HG03439 (cell line): ENCODE results near the gene PTX4.

Experiments used
- ATAC-seq: cut with Tn5 transposase; IDR thresholded peaks from one replicate; pipeline ENCODE4 v1.9.1; 2021; ENCODE audit warnings: mild to moderate bottlenecking, moderate library complexity; ENCODE audit not compliant: unreplicated experiment

PTX4 gene, protein sequence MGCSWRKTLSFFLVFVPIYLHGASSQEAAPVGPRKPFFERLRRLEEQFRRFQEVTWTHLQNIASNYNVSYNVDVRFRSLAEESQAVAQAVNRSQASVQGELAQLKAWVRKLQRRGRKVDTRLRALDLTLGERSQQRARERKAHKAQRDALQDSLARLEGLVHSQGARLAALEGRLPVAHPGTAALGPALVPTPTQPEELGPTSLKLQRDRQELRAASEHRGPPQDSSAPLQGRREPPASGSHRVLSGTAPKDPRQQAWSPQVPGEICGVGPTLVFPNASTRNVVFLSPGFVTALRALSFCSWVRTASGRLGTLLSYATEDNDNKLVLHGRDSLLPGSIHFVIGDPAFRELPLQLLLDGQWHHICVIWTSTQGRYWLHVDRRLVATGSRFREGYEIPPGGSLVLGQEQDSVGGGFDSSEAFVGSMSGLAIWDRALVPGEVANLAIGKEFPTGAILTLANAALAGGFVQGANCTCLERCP

DNA sequence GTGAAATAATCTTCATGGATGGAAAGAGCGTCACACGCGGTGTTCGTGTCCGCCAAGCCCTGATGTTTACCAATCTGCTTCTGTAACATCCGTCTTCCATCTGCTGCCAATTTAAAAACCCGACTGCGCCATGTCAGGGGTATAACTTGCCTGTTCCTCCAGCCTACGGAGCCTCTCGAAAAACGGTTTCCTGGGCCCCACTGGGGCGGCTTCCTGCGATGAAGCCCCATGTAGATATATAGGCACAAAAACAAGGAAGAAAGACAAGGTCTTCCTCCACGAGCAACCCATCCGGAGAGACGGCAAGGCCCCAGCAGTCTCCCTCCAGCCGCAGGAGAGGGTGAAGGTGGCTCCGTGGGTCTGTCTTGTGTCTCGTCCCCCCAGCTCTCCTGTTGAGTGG, at the start of gene PTX4:
TSS of gene PTX4 (minus strand) at position 326 of the 400 bp plus-strand sequence. CDS start at position 291, 35 bp downstream.
- no peak for ATAC-seq

DNA sequence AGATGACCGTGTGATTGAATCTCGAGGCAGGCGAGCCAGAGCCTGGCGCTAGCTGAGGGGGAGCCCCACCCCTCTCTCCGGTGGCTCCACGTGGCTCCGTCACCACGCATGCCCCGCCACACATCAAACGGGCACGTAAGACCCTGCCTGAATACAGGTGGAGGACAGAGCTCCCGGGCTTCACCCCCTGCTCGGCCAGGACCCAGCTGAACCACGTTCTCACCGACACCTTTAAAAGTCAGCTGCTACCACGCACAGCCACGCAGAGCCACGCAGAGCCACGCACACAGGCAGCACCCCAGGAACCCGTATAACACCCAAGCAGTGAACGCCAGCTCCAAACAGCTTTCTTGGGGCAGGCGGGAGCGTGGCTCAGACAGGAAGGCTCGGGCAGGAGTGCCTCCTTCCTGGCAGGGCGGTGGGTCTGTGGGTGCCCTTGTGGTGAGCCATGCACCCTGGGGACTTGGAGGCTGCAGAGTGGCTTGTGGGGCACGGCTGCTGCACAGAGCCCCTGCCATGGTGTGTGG, 49.1 kb upstream of the PTX4 start:
- ATAC-seq: no peak

DNA sequence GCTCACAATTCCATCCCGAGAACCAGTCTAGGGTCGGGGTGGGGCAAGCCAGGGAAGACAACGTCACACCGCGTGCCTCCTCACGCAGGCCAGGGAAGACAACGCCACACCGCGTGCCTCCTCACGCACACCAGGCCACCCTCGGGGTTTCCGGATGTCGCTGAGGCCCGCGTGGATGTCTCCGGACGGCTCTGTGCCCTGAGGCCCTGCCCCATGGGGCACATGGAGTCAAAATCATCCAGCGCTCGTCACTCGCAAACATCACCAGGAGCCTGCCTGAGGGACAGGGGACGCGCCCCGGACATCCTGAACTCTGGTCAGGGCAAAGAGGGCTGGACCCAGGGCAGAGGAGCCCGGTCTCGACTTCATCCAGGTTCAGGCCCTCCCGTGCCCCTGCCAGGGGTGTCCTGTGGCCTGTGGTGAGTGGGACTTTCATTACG, 48.4 kb upstream of the PTX4 start:
- no peak for ATAC-seq

DNA sequence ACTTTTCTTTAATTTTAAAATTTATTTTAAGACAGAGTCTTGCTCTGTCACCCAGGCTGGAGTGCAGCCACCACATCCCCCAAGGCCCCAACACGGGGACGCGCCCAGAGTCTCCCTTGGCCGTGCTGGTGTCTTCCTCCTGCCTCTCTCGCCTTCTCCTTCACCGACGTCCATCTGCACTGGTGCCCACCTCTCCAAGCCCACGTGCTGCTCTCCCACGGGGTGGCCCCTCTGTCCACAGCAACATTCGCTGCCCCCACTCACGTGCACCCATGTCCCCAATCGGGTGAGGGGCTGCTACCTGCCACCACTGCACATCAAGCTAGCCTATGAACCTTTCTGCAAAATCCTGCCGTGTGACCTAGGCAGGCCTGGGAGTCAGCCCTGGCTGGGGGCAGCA, 47.9 kb upstream of the PTX4 start:
- ATAC-seq: no peak

DNA sequence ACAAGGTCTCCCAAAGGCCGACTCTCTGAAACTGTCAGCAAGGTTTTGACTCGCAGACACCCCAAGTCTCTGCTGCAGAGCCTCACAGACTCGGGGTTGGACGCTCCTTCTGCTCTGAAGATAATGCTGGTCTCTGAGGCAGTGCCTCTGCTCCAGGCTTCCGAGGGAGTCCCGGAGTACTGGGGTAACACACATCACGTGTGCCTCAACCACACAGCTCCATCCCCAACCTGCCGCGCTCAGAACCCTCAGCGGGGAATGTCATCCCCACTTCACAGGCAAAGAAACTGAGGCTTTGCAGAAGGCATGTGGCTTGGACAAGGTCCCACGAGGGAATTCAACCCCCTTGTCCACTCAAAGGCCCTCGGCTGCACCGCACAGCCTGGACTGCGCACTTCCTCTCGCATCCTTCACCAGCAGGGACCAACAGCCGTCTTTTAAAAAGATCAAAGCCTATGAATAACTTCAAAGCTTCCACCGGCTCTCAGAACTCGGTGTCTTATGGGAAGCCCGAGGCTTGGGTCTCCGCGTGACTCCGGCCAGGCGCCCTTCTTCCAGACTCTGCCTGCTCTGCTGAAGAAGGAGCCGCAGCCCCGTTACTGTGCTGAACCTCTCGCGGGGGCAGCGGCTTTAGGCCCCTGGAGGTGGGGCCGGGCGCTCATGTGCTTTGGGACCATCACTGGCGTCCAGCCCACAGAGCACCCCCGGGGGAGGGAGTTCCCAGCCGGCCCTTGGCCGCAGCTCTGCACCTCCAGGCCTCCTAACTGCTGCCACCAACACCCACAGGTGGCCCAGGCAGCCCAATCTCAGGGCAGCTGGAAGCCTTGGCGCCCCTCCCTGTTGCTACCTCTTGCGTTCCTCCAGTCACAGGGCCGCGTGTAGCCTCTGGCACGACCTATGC, 46.9 kb upstream of the PTX4 start:
- ATAC-seq: no peak

DNA sequence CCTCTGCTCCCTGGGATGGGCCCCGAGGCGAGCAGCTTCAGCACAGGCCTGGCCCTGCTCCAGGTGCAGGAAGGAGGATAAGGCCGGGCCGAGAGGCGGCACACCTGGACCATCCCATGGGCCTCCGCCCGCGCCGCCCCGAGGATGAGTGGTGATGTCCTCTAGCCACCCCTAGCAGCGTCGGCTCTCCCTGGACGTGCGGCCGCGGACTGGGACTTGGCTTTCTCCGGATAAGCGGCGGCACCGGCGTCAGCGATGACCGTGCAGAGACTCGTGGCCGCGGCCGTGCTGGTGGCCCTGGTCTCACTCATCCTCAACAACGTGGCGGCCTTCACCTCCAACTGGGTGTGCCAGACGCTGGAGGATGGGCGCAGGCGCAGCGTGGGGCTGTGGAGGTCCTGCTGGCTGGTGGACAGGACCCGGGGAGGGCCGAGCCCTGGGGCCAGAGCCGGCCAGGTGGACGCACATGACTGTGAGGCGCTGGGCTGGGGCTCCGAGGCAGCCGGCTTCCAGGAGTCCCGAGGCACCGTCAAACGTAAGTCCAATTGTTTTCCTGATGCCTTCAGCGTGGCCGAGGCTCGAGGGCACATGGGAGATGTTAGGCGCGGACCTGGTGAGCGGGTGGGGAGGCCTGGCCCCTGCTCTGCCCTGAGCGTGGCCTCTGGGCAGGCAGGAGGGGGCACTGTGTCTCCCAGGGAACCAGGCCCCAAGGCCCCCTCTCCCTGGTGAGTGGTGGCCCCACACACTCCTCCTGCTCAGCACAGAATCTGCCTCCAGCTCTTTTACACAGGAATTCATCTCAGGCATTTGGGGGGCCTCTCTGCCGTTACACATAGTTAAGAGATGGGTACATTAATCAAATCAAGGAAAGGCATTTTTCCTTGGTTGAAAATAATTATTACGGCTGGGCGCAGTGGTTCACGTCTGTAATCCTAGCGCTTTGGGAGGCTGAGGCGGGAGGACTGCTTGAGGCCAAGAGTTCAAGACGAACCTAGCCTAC, 45.6 kb upstream of the PTX4 start:
- no peak for ATAC-seq

DNA sequence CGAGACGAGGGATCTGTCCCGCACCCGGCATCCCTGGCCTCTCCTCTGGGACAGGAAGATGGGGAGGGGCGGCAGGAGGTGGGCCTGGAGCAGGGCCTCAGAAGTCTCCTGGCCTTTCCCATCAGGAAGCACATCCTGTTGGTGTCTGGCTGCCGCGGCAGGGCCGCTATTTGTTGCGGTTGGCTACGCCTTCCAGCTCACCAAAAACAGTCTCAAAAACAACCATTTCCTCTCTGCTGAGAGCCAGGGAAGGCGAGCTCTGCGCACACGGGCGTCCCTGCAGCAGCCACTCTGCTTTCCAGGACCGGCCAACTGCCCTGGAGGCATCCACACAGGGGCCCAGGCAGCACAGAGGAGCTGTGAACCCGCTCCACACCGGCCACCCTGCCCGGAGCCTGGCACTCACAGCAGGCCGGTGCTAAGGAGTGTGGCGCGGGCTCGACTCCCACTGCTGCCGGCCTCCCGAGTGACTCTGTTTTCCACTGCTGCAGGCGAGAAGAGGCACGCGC, 44.8 kb upstream of the PTX4 start, which contains the start of gene TMEM204:
TSS of gene TMEM204 (plus strand) at position 224 of the 509 bp plus-strand sequence. CDS start 610 bp downstream, outside the sequence.
- ATAC-seq: no peak

DNA sequence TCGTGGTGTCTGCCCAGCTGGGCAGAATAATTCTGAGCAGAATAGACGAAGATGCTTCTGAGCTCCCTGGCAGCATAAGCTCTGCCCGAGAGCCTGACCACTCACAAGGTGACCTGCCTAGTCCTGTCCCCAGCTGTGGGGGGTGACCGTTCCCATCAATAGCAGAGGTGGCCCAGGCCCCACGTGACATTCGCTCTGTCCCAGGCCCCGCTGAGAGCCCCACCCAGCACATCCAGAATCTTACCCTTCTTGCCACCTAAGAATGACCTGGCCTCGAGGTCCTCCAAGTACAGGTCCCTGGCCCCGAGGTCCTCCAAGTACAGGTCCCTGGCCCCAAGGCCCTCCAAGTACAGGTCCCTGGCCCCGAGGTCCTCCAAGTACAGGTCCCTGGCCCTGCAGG, 44.0 kb upstream of the PTX4 start:
- ATAC-seq: no peak

DNA sequence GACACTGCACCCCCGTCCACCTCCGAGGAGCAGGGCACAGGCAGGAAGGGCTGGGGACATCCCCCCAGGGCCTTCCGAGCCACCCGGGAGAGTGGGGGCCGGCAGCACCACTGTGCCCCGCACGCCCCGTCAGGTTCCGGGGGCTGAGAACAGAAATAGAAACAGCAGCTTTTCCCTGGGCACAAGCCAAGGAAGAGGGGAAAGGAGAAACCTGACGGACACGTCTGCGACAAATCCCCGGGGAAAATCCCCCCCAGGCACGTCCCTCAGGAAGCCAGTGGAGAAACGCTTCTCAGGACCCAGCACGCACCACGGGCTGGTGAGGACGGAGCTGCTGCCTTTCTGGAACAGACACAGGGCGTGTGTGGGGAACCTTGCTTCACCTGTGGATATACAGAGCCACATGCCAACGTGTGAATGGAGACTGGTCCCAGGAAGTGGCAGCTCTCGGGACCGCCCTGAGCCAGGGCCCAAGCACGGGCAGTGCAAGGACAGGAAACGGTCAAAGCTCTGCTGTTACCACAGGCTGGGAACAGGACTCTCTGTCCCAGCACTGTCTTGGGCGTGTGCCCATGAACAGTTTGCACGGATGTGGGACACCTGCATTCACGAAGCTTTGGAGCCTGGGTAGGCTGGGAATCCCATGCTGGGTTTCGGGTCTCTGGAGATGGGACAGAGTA, 43.5 kb upstream of the PTX4 start:
- ATAC-seq: no peak

DNA sequence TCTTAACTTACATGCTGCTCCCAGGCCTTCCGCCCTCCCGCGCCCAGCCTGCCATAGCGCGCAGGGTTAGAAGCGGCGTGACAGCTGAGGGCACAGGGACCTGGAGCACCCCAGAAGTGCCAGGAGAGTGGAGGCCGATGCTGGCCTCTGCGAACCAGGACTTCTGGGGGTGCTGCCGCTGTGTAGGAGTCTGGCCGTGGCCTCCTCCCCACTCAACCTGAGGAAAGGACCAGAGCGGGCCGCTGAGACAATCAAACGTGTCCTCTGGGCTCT, 42.8 kb upstream of the PTX4 start:
- no peak for ATAC-seq

DNA sequence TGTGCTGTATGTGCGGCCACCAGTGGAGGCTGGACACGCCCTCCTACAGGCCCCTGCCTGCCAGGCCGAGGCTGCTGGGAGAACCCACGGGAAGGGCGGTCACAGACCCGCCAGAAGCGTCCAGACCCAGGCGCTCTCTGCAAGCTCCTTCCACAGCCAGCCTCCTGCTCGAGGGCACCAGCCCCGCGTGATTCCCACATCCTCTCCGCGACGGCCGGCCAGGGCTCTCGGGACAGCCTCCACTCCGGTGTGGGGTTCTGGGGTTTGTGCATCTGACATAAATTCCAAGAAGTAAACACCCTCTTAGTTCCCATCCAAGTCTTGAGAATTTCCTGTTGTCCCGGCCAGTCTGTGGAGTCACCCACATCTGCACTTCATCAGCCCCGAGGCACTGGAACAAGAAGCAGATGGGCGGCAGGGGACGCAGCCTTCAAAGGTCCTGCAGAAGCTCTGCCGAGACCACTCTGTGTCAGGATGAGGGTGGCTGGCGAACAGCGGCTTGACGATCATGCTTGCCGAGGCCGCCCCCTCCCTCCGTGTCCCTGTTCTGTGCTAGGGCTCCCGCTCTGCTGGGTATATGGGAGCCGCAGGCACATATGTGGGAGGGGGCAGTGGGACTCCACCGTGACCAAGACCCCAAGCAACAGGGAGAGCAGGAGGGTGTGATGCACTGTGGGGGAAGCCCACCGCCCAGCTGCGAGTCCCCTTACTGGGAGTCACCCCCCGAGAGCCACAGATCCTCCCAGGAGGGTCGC, 42.3 kb upstream of the PTX4 start:
- no peak for ATAC-seq

DNA sequence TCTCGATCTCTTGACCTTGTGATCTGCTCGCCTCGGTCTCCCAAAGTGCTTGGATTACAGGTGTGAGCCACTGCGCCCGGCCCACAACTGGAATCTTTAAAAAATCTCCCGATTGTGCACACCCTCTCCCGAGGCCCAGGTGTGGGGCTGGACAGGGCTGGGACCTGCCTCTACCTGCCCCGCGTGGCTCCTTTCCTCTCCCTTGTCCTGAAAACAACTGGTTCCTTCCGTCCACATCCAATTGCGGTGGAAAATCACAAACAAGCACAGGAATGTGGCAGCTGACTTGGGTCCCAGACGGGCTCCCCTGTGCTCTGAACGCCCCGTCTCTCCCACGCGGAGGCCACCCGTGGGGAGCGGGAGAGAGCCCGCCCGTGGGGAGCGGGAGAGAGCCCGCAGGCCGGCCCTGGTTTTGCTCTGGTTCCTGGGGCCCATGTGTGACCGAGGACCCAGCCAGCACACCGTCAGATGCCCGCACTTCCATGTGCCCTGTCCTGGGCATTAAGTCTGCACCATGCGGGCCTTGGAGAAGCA, 41.7 kb upstream of the PTX4 start:
- ATAC-seq: no peak

DNA sequence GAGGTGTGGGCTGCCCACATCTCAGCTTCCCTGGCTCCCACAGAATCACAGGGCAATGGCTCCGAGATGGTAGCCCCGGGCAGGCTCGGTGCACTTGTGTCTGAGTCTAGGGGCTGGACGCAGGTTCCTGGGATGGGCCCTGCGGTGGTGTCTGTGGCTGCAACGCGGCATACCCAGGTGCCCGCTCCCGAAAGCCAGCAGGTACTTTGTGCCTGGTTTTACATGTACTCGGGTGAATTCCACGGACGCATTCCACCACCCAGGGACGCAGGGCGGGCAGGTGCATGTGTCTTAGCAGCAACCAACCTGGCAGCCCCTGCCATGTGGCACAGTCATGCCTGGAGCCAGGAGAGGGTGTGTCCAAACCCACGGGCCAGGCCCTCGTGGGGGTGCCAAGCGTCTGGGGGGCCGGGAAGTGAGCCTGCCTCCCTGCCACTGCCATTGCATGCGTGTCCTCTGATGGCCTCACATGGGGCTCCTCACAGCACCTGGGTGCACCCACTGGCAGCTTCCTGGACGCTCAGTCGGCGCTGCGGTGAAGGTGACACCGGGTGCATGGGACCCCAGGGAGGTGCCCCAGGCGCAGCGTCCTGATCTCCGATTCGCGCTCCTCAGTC, 40.3 kb upstream of the PTX4 start:
- ATAC-seq: no peak

DNA sequence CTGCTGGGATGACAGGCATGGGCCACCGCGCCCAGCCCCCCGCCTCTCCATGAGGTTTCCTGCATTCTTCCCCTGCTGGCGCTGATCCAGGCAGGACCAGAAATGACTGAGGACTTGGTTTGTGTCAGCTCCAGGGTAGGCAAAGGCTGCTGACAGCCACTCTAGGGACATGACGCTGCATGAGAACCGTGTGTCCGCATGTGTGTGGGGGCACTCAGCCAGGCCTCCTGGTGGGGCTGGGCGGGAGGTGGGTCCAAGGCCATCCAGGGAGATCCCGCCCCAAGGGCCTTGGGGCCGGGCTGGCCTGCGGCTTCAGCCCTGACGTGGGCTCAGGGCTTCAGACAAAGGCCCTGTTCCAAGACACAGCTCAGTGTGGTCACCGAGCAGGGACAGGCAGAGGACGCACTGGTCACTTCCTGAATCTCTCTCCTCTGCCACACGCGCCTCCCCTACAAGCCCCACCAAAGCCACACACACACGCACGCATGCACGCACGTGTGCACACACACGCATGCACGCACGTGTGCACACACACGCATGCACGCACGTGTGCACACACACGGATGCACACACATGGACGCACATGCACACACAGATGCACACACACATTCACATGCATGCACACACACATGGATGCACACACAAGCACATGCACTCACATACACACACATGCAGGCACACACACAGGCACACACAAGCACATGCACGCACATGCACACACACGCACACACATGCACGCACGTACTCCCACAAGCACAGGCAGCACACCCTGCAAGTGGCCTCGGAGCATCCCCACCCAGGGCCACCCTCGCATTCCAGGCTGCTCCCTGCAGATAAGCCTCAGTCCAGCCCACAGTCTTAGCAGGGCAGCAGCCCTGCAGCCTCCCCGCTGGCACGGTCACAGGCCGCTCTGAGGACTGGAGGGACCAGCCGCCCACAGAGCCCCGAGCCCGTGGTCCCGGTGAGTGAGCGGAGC, 39.4 kb upstream of the PTX4 start:
- ATAC-seq: no peak

DNA sequence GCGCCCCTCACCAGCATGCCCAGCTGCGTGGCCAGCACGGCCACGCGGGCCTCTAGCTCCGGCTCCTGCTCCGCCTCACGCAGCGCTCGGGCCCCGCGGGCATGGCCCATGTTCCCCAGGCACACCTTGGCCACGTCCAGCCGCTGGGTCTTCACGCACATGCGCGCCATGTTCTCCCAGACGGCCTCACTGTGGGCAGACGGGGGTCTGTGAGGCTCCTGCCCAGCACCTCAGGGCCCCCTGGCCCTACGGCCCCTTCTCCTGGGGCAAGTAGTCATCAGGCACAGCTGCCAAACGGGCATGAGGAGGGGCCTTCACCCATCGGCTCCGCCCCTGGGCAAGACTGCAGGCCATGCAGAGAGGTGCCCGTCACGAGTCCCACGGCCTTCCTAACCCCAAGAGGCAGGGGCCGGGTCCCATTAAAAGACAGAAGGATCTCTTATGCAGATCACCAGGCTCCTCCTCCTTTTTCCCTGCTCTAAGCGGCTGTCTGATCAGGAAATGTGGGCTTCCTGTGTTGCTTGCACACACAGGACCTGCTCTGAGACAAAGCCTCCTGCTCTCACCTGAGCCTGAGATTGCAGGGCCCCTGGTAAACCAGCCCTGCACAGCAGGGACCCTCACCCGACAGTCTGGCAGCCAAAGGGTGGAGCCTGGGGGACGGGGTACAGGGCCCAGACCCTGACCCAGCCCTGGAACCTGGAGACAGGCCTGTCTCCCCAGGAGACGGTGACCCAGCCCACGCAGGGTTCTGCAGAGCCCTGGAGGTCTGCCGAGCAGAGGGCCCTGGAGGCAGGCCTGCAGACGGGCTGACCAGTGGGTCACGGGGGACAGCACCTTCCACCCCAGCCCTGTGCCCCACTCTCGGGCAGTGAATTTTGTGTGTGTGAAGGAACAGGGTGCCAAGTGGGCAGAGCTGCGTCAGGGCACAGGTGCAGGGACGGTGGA, 38.1 kb upstream of the PTX4 start:
- ATAC-seq: no peak
